Sigmoid colon (tissue), 7 donors: ENCODE results near the gene CYTH1. TPM values are rescaled to one million over a fixed set of nuclear protein-coding genes. Genes with fewer than 3 reads are reported as not detected.

Experiments used
- DNase-seq: peaks from one replicate; pipeline ENCODE4 v3.0.0-alpha.2; 2019
- H3K27ac ChIP-seq, 4 donors: fragments of 200-600 bp; sonication (generic); one replicate each; pipeline ENCODE4 v1.5.1; 2016 to 2019; ENCODE audit warnings: mild to moderate bottlenecking in 1 of 4
- H3K27me3 ChIP-seq, 3 donors: fragments of 200-600 bp; sonication (generic); one replicate each; pipeline ENCODE4 v1.5.1; 2019; ENCODE audit warnings: mild to moderate bottlenecking in 1 of 3
- H3K36me3 ChIP-seq, 4 donors: fragments of 200-600 bp; sonication (generic); one replicate each; pipeline ENCODE4 v1.5.1; 2016 to 2019
- H3K4me1 ChIP-seq, 4 donors: fragments of 200-600 bp; sonication (generic); one replicate each; pipeline ENCODE4 v1.5.1; 2017 to 2019
- H3K4me3 ChIP-seq, 4 donors: fragments of 200-600 bp; sonication (generic); one replicate each; pipeline ENCODE4 v1.5.1; 2017 to 2019; ENCODE audit warnings: mild to moderate bottlenecking in 2 of 4, moderate library complexity in 1 of 4
- H3K9me3 ChIP-seq, 4 donors: fragments of 200-600 bp in 3 of 4; sonication (generic) in 3 of 4; one replicate each; pipeline versions ENCODE4 v1.5.1 to v1.6.1; 2013 to 2019
- EP300 ChIP-seq, 4 donors: sonication (generic); formaldehyde crosslinking; IDR thresholded peaks; one replicate each; pipeline ENCODE4 v1.6.1; 2017; ENCODE audit warnings: antibody characterized with exemption in 4 of 4
- POLR2A ChIP-seq, 2 donors: fragments of 450-650 bp; IDR thresholded peaks; one replicate each; pipeline ENCODE4 v1.6.1; 2016; ENCODE audit warnings: antibody characterized with exemption in 2 of 2, mild to moderate bottlenecking in 2 of 2, moderate library complexity in 2 of 2
- POLR2AphosphoS5 ChIP-seq, 4 donors: sonication (generic); formaldehyde crosslinking; IDR thresholded peaks; one replicate each; pipeline ENCODE4 v1.6.1; 2017; ENCODE audit warnings: antibody characterized with exemption in 4 of 4
- WGBS, 2 donors: extraction: QIAGEN DNeasy Blood & Tissue Kit; methylation state at CpG; one replicate each; pipeline ENCODE4 v1.1.7; 2013; 5-methylcytosine and 5-hydroxymethylcytosine counted together
- intact Hi-C: fragments of 100-400 bp; cut with DNase I; formaldehyde crosslinking; loops from one replicate; pipeline ENCODE4 v1.15.1; 2023
- polyA plus RNA-seq, 3 donors: library from polyadenylated mRNA; stranded (reverse); fragments of 200-250 nt; gene quantifications; one replicate each; pipeline ENCODE4 v1.2.3, GENCODE V29; 2013
- total RNA-seq, 4 donors: library from RNA; depleted of rRNA; stranded (reverse); fragments of >200 nt; gene quantifications; one replicate each; pipeline ENCODE4 v1.1.0, GENCODE V29; 2016
- TF ChIP-seq, protein P1 (sequence below), 4 experiments: fragments of 450-650 bp in 3 of 4; fragments of 200-600 bp in 1 of 4; IDR thresholded peaks; one replicate each; pipeline ENCODE4 v1.5.1; 2016 to 2019; ENCODE audit warnings: antibody characterized with exemption in 4 of 4, mild to moderate bottlenecking in 3 of 4, moderate library complexity in 2 of 4
- donor health status: healthy with polysubstance abuse.
- donor health status: Bipolar disorder and iron deficiency.
- donor health status: healthy.

Gene CYTH1
- total and polyA plus RNA-seq, 7 donors: 26.7 to 83.8 (median 38.5) TPM

DNA sequence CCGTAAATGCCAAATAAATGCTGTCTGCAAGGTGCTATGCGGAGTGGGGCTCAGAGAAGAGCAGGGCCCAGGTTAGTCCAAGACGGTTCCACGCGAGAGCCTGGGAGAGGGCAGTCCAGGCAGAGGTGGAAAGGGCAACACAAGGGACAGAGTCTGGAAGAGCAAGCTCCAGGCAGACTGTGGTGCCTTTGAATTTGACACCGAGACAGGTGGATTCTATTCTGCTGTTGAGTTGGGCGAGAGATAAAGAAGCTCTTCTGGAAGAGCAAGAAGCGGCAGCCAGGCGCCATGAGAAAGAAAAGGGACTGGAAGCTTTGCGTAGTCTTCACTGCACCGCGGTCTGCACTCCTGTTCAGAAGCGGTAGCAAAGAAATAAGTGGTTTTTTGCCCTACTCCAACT is 55.6 kb downstream of the CYTH1 start:
- 87 to 95% methylated on average over 13 of the region's 13 CpGs for WGBS, 2 donors
- peaks cover 0 to 37% (median 36%) of the 10 kb centered on the region in 4 donors for H3K4me1 ChIP-seq
- intact Hi-C loops: no loop called here

DNA sequence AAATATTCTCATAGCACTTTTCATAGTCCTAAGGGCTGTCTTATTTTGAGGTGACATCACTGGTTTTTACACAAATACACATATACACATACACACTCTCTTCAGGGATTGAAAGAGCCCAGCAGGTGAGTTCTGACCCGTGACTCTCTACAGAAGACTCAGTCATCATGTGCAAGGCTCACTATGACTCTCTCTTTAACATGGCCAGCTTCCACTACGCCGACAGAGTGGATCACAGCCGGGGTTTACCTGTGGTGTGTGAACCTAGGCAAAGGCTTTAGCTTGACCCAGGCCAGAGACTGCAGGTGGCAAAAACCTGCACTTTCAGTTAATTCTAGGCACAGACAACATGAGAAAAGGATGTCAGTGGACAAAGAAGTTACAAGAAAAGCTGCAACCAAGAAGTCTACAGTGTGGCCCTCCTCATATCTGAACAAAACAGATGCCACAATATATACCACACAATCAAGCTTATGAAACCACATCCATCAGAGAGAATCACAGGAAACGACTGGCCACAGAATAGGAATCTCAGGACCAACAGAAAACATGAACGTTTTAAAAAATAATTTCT is 56.5 kb downstream of the CYTH1 start:
- 51 to 83% methylated on average over 6 of the region's 6 CpGs for WGBS, 2 donors
- no peak for DNase-seq
- Histone ChIP-seq H3K36me3 (no peaks in the 10 kb centered on the region), H3K9me3 (no peaks in the 10 kb centered on the region), H3K4me3 (no peak overlapping the region), H3K27ac (peak overlapping the region in 1 of 4 donors; percentile 82), H3K27me3 (no peaks in the 10 kb centered on the region), H3K4me1 (peaks cover 0 to 47% (median 45%) of the 10 kb centered on the region in 4 donors)
- intact Hi-C loops: no loop called here
- TF ChIP-seq EP300 (IDR thresholded peaks at IDR 0.05): no peak
- no peak for TF ChIP-seq POLR2AphosphoS5 (IDR thresholded peaks at IDR 0.05)
- TF ChIP-seq POLR2A (IDR thresholded peaks at IDR 0.05): no peak
- TF ChIP-seq, protein P1, sequence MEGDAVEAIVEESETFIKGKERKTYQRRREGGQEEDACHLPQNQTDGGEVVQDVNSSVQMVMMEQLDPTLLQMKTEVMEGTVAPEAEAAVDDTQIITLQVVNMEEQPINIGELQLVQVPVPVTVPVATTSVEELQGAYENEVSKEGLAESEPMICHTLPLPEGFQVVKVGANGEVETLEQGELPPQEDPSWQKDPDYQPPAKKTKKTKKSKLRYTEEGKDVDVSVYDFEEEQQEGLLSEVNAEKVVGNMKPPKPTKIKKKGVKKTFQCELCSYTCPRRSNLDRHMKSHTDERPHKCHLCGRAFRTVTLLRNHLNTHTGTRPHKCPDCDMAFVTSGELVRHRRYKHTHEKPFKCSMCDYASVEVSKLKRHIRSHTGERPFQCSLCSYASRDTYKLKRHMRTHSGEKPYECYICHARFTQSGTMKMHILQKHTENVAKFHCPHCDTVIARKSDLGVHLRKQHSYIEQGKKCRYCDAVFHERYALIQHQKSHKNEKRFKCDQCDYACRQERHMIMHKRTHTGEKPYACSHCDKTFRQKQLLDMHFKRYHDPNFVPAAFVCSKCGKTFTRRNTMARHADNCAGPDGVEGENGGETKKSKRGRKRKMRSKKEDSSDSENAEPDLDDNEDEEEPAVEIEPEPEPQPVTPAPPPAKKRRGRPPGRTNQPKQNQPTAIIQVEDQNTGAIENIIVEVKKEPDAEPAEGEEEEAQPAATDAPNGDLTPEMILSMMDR (IDR thresholded peaks at IDR 0.05): no peak

More for the DNA sequence above, 55.6 kb downstream of the CYTH1 start:
- Histone ChIP-seq H3K9me3 (no peaks in the 10 kb centered on the region), H3K27ac (no peak overlapping the region), H3K36me3 (no peaks in the 10 kb centered on the region), H3K4me3 (no peak overlapping the region), H3K27me3 (no peaks in the 10 kb centered on the region)
- TF ChIP-seq POLR2AphosphoS5 (IDR thresholded peaks at IDR 0.05) (no peak), EP300 (IDR thresholded peaks at IDR 0.05) (no peak), POLR2A (IDR thresholded peaks at IDR 0.05) (no peak)
- TF ChIP-seq, protein P1 (IDR thresholded peaks at IDR 0.05): no peak
- DNase-seq: no peak

DNA sequence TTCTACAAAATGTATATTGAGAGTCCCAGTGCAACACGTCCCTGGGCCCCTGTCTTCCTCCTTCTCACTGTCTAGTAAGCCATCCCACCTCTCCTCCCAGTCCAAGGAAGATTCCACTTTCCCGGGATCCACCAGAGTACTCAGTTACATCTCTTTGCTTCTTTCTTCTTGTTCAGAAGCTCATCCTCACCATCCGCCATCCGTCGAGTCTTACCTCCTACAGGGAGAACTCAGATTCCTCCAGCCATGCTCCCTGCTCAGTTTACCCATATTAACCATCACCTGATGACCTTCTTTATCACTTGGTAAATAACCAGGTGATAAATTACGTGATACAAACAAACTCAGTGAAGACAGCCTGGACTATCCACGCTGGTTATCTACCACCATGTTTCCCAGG is 57.1 kb downstream of the CYTH1 start:
- H3K27ac ChIP-seq: peak overlapping the region; percentile 77 to 82 (median 80)

DNA sequence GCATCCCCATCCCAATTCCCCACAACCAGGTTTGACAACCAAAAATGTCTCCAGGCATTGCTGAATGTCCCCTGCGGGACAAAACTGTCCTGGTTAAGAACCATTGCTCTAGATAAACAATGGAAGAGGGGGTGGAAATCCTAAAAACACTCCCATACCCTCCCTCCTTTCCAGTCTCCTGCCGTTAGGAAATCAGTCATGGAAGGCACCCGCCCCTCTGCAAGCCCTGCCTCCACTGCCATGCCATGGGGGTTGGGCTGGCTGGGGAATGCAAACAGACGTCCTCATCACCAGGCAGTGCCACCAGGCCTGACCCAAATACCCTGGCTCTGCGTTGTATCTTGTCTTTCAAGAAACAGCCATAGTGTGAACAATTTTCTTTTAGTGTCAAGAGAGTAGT is 57.5 kb downstream of the CYTH1 start:
- no peaks in the 10 kb centered on the region for H3K9me3 ChIP-seq
- 19 to 54% methylated on average over 5 of the region's 5 CpGs for WGBS, 2 donors
- H3K36me3 ChIP-seq: no peaks in the 10 kb centered on the region
- peak overlapping the region; percentile 77 to 82 (median 80) for H3K27ac ChIP-seq
- H3K4me3 ChIP-seq: no peak overlapping the region
- intact Hi-C loops: no loop called here
- no peaks in the 10 kb centered on the region for H3K27me3 ChIP-seq
- peak in 2 of 4 donors; percentile 22 to 45 for TF ChIP-seq POLR2AphosphoS5 (IDR thresholded peaks at IDR 0.05)
- TF ChIP-seq EP300 (IDR thresholded peaks at IDR 0.05): peak in 2 of 4 donors; percentile 21 to 26
- no peak for TF ChIP-seq POLR2A (IDR thresholded peaks at IDR 0.05)
- TF ChIP-seq, protein P1 (IDR thresholded peaks at IDR 0.05): no peak
- H3K4me1 ChIP-seq: peaks cover 0 to 55% (median 49%) of the 10 kb centered on the region in 4 donors
- no peak for DNase-seq

More for the DNA sequence above, 57.1 kb downstream of the CYTH1 start:
- Histone ChIP-seq H3K27me3 (no peaks in the 10 kb centered on the region), H3K36me3 (no peaks in the 10 kb centered on the region), H3K4me1 (peaks cover 0 to 52% (median 49%) of the 10 kb centered on the region in 4 donors), H3K9me3 (no peaks in the 10 kb centered on the region), H3K4me3 (no peak overlapping the region)
- DNase-seq: no peak
- intact Hi-C loops: no loop called here
- TF ChIP-seq, protein P1 (IDR thresholded peaks at IDR 0.05): no peak
- TF ChIP-seq POLR2AphosphoS5 (IDR thresholded peaks at IDR 0.05): no peak
- no peak for TF ChIP-seq EP300 (IDR thresholded peaks at IDR 0.05)
- TF ChIP-seq POLR2A (IDR thresholded peaks at IDR 0.05): no peak
- 77 to 85% methylated on average over 7 of the region's 7 CpGs for WGBS, 2 donors
